Measurements from ENCODE around the gene LDHAL6B.

Gene LDHAL6B

GRCh38 chr15:59216911-59217310, 10.3 kb downstream of the LDHAL6B start:
- TF ChIP-seq CTCF (IDR thresholded peaks at IDR 0.05; ENCODE audit: low read depth, low read length, missing control alignments) = no peak
- no peak for DNase-seq (ENCODE audit: extremely low read depth, low read depth)
- H3K4me3 ChIP-seq (replicated peaks; ENCODE audit: low read depth, low read length) = no peak overlapping the region

GRCh38 chr15:59217876-59218498, 11.3 kb downstream of the LDHAL6B start:
- H3K4me3 ChIP-seq (replicated peaks; ENCODE audit: low read depth, low read length) = no peak overlapping the region
- TF ChIP-seq CTCF (IDR thresholded peaks at IDR 0.05; ENCODE audit: low read depth, low read length, missing control alignments) = no peak
- no peak for DNase-seq (ENCODE audit: extremely low read depth, low read depth)

- TF ChIP-seq CTCF (IDR thresholded peaks at IDR 0.05; ENCODE audit: low read depth, low read length, missing control alignments) = no peak
- no peak for DNase-seq (ENCODE audit: extremely low read depth, low read depth)
- H3K4me3 ChIP-seq (replicated peaks; ENCODE audit: low read depth, low read length) = no peak overlapping the region
Observed at GRCh38 chr15:59218710-59219109, 12.1 kb downstream of the LDHAL6B start.

- peak; percentile 66 for DNase-seq (ENCODE audit: extremely low read depth, low read depth)
- no peak for TF ChIP-seq CTCF (IDR thresholded peaks at IDR 0.05; ENCODE audit: low read depth, low read length, missing control alignments)
- H3K4me3 ChIP-seq (replicated peaks; ENCODE audit: low read depth, low read length) = no peak overlapping the region
Observed at GRCh38 chr15:59221511-59222505, 15.2 kb downstream of the LDHAL6B start.

GRCh38 chr15:59222906-59223550, 16.4 kb downstream of the LDHAL6B start:
- TF ChIP-seq CTCF (IDR thresholded peaks at IDR 0.05; ENCODE audit: low read depth, low read length, missing control alignments) = no peak
- no peak overlapping the region for H3K4me3 ChIP-seq (replicated peaks; ENCODE audit: low read depth, low read length)
- no peak for DNase-seq (ENCODE audit: extremely low read depth, low read depth)

- no peak overlapping the region for H3K4me3 ChIP-seq (replicated peaks; ENCODE audit: low read depth, low read length)
- TF ChIP-seq CTCF (IDR thresholded peaks at IDR 0.05; ENCODE audit: low read depth, low read length, missing control alignments) = no peak
- DNase-seq (ENCODE audit: extremely low read depth, low read depth) = no peak
Observed at GRCh38 chr15:59223736-59224135, 17.1 kb downstream of the LDHAL6B start.
